ACC112 (cell line): ENCODE data around the gene NLRP11.

Source experiments
- H2AFZ ChIP-seq: fragments of 200-600 bp; sonication (generic); one replicate; pipeline ENCODE4 v1.6.0; 2017; ENCODE audit warnings: antibody characterized with exemption, low read length; ENCODE audit not compliant: unreplicated experiment
- H3K27ac ChIP-seq: fragments of 200-600 bp; sonication (generic); 2 replicates; pipeline ENCODE4 v1.5.1; 2014; ENCODE audit warnings: low read depth, mild to moderate bottlenecking, antibody characterized with exemption, low read length, moderate library complexity
- H3K27me3 ChIP-seq: fragments of 200-600 bp; sonication (generic); 2 replicates; pipeline ENCODE4 v1.6.1; 2014; ENCODE audit warnings: mild to moderate bottlenecking, antibody characterized with exemption, low read length, moderate library complexity, mixed read lengths; ENCODE audit not compliant: insufficient read depth
- H3K36me3 ChIP-seq: fragments of 200-600 bp; sonication (generic); 2 replicates; pipeline ENCODE4 v1.6.1; 2016; ENCODE audit warnings: mild to moderate bottlenecking, antibody characterized with exemption, low read length, moderate library complexity, mixed read lengths; ENCODE audit not compliant: insufficient read depth
- H3K4me1 ChIP-seq: fragments of 200-600 bp; sonication (generic); one replicate; pipeline ENCODE4 v1.6.1; 2016; ENCODE audit warnings: low read length, mixed read lengths; ENCODE audit not compliant: insufficient read depth, unreplicated experiment, control insufficient read depth
- H3K4me3 ChIP-seq: fragments of 200-600 bp; sonication (generic); 2 replicates; pipeline ENCODE4 v1.5.1; 2014; ENCODE audit warnings: mild to moderate bottlenecking, low read depth, low read length
- H3K79me2 ChIP-seq: fragments of 200-600 bp; sonication (generic); one replicate; pipeline ENCODE4 v1.6.0; 2016; ENCODE audit warnings: low read length; ENCODE audit not compliant: control insufficient read depth, unreplicated experiment, insufficient read depth

The NLRP11 gene

DNA sequence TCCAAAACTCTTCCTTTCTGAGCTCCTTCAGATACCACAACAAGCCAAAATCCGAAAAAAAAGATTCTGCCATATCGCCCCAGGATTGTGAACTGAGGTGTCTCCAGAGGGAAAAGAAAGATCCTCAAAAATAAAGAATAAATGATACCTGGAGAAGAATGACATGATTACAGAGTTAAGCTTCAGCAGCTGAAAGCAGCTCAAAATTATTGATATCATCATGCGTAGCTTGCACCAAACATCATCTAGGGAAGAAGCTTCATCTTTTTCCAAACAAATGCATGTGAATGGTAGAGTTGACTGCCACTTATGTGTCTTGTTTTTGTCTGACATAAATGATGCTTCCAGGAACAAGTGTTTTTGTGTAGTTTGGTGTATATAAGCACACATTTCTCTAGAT is 93.5 kb downstream of the NLRP11 start, which contains the start of gene NLRP9:
NLRP9 (minus strand) TSS at position 101 of the 400 bp plus-strand sequence; CDS start at position 73, 28 bp downstream.
- H3K4me3 ChIP-seq: no peak within 1 kb of the TSS
- no peak within 1 kb of the TSS for H3K27ac ChIP-seq
- no peaks in the 10 kb centered on the region for H3K79me2 ChIP-seq
- no peak within 1 kb of the TSS for H2AFZ ChIP-seq
- no peaks in the 10 kb centered on the region for H3K36me3 ChIP-seq
- no peaks in the 10 kb centered on the region for H3K4me1 ChIP-seq
- H3K27me3 ChIP-seq: no peaks in the 10 kb centered on the region
